Liver (tissue), 3 donors: Measurements from ENCODE around the gene CHIT1.

Experiments used
- EGR1 ChIP-seq, 2 donors: IDR thresholded peaks; 2 replicates each; pipeline ENCODE4 v1.6.1; 2016 to 2018; ENCODE audit warnings: antibody characterized with exemption in 2 of 2, low read depth in 2 of 2
- GABPA ChIP-seq, 2 donors: IDR thresholded peaks in 1 of 2; conservative IDR thresholded peaks in 1 of 2; 2 replicates each; pipeline ENCODE4 v1.6.1; 2016; ENCODE audit warnings: antibody characterized with exemption in 2 of 2, mild to moderate bottlenecking in 1 of 2, moderate library complexity in 1 of 2
- JUND ChIP-seq, 2 donors: IDR thresholded peaks; 2 replicates each; pipeline ENCODE4 v1.6.1; 2016; ENCODE audit warnings: antibody characterized with exemption in 2 of 2
- NR2F2 ChIP-seq: IDR thresholded peaks from 2 replicates; pipeline ENCODE4 v1.6.1; 2016; ENCODE audit warnings: antibody characterized with exemption
- RAD21 ChIP-seq, 2 donors: IDR thresholded peaks; 2 replicates each; pipeline ENCODE4 v1.6.1; 2016; ENCODE audit warnings: antibody characterized with exemption in 2 of 2, mild to moderate bottlenecking in 2 of 2
- RXRA ChIP-seq, 2 donors: IDR thresholded peaks; 2 replicates each; pipeline ENCODE4 v1.6.1; 2017 to 2018; ENCODE audit warnings: antibody characterized with exemption in 2 of 2, mild to moderate bottlenecking in 1 of 2
- SP1 ChIP-seq: IDR thresholded peaks from 2 replicates; pipeline ENCODE4 v1.6.1; 2018; ENCODE audit warnings: antibody characterized with exemption, mild to moderate bottlenecking
- TAF1 ChIP-seq: conservative IDR thresholded peaks from 2 replicates; pipeline ENCODE4 v1.6.1; 2016; ENCODE audit warnings: antibody characterized with exemption, mild to moderate bottlenecking
- TF ChIP-seq, protein P1 (sequence below): fragments of 150-350 bp; IDR thresholded peaks from 2 replicates; pipeline ENCODE4 v1.5.1; 2017; ENCODE audit warnings: improper control_type of control experiment, low read depth, low read length; ENCODE audit not compliant: missing input control
- TF ChIP-seq, protein P2 (sequence below): IDR thresholded peaks from 2 replicates; pipeline ENCODE4 v1.6.1; 2016; ENCODE audit warnings: antibody characterized with exemption, mild to moderate bottlenecking
- TF ChIP-seq, protein P3 (sequence below): IDR thresholded peaks from 2 replicates; pipeline ENCODE4 v1.6.1; 2016; ENCODE audit warnings: antibody characterized with exemption
- TF ChIP-seq, protein P4 (sequence below): IDR thresholded peaks from 2 replicates; pipeline ENCODE4 v1.6.1; 2016; ENCODE audit warnings: antibody characterized with exemption
- TF ChIP-seq, protein P5 (sequence below): IDR thresholded peaks from 2 replicates; pipeline ENCODE4 v1.6.1; 2016; ENCODE audit warnings: antibody characterized with exemption
- donor health status: healthy.
- donor health status: healthy.

DNA sequence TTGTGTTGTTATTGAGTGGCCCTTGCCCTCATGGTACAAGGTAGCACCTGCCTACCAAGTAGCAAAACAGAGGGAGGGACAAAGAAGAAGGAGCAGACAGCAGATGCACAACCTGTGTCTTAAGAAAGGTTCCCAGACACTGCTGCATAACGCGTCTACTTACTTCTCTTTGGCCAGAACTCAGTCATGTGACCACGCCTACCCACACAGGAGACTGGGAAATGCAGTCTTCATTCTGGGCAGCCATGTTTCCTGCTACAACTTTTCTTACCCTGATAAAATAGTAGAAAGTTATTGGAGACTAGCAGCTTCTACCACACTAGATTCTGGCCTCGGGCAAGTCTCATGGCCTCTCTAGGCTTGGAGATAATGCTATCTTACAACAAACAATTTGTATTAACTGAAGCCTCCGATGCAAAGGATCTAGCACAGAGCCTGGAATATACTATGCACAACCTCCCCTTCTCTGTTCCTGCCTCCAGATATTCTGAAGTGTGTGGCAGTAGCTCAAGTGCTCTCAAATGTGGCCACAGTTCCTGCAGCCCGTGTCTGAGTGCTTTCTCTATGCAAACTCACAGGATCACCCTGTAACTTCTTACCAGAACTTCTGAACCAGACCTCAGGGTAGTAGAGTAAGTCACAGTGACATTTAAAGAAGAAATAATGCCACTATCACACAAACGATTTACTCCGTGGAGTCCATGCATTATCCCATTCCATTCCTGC is 41.7 kb upstream of the CHIT1 start:
- TF ChIP-seq GABPA (IDR thresholded peaks at IDR 0.05 in 1 of 2, conservative IDR thresholded peaks at IDR 0.05 in 1 of 2) (no peak), RXRA (IDR thresholded peaks at IDR 0.05) (no peak), RAD21 (IDR thresholded peaks at IDR 0.05) (no peak), EGR1 (IDR thresholded peaks at IDR 0.05; ENCODE audit: low read depth in 2 of 2) (no peak), JUND (IDR thresholded peaks at IDR 0.05) (no peak), NR2F2 (no peak), TAF1 (no peak), SP1 (no peak)
- TF ChIP-seq, protein P1, sequence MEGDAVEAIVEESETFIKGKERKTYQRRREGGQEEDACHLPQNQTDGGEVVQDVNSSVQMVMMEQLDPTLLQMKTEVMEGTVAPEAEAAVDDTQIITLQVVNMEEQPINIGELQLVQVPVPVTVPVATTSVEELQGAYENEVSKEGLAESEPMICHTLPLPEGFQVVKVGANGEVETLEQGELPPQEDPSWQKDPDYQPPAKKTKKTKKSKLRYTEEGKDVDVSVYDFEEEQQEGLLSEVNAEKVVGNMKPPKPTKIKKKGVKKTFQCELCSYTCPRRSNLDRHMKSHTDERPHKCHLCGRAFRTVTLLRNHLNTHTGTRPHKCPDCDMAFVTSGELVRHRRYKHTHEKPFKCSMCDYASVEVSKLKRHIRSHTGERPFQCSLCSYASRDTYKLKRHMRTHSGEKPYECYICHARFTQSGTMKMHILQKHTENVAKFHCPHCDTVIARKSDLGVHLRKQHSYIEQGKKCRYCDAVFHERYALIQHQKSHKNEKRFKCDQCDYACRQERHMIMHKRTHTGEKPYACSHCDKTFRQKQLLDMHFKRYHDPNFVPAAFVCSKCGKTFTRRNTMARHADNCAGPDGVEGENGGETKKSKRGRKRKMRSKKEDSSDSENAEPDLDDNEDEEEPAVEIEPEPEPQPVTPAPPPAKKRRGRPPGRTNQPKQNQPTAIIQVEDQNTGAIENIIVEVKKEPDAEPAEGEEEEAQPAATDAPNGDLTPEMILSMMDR: no peak
- TF ChIP-seq, protein P2, sequence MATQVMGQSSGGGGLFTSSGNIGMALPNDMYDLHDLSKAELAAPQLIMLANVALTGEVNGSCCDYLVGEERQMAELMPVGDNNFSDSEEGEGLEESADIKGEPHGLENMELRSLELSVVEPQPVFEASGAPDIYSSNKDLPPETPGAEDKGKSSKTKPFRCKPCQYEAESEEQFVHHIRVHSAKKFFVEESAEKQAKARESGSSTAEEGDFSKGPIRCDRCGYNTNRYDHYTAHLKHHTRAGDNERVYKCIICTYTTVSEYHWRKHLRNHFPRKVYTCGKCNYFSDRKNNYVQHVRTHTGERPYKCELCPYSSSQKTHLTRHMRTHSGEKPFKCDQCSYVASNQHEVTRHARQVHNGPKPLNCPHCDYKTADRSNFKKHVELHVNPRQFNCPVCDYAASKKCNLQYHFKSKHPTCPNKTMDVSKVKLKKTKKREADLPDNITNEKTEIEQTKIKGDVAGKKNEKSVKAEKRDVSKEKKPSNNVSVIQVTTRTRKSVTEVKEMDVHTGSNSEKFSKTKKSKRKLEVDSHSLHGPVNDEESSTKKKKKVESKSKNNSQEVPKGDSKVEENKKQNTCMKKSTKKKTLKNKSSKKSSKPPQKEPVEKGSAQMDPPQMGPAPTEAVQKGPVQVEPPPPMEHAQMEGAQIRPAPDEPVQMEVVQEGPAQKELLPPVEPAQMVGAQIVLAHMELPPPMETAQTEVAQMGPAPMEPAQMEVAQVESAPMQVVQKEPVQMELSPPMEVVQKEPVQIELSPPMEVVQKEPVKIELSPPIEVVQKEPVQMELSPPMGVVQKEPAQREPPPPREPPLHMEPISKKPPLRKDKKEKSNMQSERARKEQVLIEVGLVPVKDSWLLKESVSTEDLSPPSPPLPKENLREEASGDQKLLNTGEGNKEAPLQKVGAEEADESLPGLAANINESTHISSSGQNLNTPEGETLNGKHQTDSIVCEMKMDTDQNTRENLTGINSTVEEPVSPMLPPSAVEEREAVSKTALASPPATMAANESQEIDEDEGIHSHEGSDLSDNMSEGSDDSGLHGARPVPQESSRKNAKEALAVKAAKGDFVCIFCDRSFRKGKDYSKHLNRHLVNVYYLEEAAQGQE: no peak
- TF ChIP-seq, protein P3, sequence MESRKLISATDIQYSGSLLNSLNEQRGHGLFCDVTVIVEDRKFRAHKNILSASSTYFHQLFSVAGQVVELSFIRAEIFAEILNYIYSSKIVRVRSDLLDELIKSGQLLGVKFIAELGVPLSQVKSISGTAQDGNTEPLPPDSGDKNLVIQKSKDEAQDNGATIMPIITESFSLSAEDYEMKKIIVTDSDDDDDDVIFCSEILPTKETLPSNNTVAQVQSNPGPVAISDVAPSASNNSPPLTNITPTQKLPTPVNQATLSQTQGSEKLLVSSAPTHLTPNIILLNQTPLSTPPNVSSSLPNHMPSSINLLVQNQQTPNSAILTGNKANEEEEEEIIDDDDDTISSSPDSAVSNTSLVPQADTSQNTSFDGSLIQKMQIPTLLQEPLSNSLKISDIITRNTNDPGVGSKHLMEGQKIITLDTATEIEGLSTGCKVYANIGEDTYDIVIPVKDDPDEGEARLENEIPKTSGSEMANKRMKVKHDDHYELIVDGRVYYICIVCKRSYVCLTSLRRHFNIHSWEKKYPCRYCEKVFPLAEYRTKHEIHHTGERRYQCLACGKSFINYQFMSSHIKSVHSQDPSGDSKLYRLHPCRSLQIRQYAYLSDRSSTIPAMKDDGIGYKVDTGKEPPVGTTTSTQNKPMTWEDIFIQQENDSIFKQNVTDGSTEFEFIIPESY: no peak
- TF ChIP-seq, protein P4, sequence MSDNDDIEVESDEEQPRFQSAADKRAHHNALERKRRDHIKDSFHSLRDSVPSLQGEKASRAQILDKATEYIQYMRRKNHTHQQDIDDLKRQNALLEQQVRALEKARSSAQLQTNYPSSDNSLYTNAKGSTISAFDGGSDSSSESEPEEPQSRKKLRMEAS: no peak
- TF ChIP-seq, protein P5, sequence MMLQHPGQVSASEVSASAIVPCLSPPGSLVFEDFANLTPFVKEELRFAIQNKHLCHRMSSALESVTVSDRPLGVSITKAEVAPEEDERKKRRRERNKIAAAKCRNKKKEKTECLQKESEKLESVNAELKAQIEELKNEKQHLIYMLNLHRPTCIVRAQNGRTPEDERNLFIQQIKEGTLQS: no peak
